Nephron progenitor cell (in vitro differentiated cells): ENCODE measurements around the gene ULK3.

Experiments
- DNase-seq: peaks from one replicate; pipeline ENCODE4 v3.0.0; 2021
- H3K27ac Mint-ChIP-seq: 2 replicates; pipeline ENCODE4 v1.8.0; 2021; ENCODE audit warnings: mild to moderate bottlenecking, moderate library complexity, mixed read lengths
- H3K27me3 Mint-ChIP-seq: 2 replicates; pipeline ENCODE4 v1.8.0; 2021; ENCODE audit warnings: mild to moderate bottlenecking, low read depth, mixed read lengths; ENCODE audit not compliant: poor library complexity
- H3K36me3 Mint-ChIP-seq: 2 replicates; pipeline ENCODE4 v1.8.0; 2021; ENCODE audit warnings: low read depth, mixed read lengths
- H3K4me1 Mint-ChIP-seq: 2 replicates; pipeline ENCODE4 v1.8.0; 2021; ENCODE audit warnings: mixed read lengths
- H3K4me3 Mint-ChIP-seq: 2 replicates; pipeline ENCODE4 v1.8.0; 2021; ENCODE audit warnings: mild to moderate bottlenecking, moderate library complexity, mixed read lengths
- H3K9me3 Mint-ChIP-seq: 2 replicates; pipeline ENCODE4 v1.8.0; 2021; ENCODE audit warnings: mild to moderate bottlenecking, moderate library complexity, mixed read lengths
- TF ChIP-seq, protein P1 (sequence below): fragments of 200-600 bp; sonication (generic); IDR thresholded peaks from 2 replicates; pipeline ENCODE4 v1.5.0; 2021; ENCODE audit warnings: antibody characterized with exemption

Gene ULK3

DNA sequence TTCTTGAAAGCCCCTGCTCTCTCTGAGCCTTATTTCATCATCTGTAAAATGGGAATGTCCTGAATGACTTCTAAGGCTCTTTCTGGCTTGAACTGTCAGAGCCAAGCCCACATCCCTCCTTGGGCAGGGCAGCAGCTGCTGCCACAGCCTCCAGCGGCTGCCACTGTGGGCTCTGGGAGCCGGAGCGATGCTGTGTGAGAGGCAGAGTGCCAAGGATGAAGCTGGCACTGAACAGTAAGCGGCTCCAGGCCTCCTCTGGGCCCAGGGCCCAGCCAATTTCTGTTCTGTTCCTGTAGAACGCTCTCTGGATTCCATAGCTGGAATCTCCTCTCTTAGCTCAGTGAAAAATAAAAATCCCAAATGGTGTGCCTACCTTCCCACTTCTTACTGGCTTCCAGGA is 12.1 kb downstream of the ULK3 start:
- H3K27me3 Mint-ChIP-seq, result peaks cover 57% of the 10 kb centered on the region
- H3K9me3 Mint-ChIP-seq, result no peaks in the 10 kb centered on the region
- peaks cover 35% of the 10 kb centered on the region for H3K4me1 Mint-ChIP-seq
- TF ChIP-seq, protein P1, sequence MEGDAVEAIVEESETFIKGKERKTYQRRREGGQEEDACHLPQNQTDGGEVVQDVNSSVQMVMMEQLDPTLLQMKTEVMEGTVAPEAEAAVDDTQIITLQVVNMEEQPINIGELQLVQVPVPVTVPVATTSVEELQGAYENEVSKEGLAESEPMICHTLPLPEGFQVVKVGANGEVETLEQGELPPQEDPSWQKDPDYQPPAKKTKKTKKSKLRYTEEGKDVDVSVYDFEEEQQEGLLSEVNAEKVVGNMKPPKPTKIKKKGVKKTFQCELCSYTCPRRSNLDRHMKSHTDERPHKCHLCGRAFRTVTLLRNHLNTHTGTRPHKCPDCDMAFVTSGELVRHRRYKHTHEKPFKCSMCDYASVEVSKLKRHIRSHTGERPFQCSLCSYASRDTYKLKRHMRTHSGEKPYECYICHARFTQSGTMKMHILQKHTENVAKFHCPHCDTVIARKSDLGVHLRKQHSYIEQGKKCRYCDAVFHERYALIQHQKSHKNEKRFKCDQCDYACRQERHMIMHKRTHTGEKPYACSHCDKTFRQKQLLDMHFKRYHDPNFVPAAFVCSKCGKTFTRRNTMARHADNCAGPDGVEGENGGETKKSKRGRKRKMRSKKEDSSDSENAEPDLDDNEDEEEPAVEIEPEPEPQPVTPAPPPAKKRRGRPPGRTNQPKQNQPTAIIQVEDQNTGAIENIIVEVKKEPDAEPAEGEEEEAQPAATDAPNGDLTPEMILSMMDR, result no peak
- no peak overlapping the region for H3K4me3 Mint-ChIP-seq
- H3K36me3 Mint-ChIP-seq, result no peaks in the 10 kb centered on the region
- H3K27ac Mint-ChIP-seq, result no peak overlapping the region
- DNase-seq, result no peak

DNA sequence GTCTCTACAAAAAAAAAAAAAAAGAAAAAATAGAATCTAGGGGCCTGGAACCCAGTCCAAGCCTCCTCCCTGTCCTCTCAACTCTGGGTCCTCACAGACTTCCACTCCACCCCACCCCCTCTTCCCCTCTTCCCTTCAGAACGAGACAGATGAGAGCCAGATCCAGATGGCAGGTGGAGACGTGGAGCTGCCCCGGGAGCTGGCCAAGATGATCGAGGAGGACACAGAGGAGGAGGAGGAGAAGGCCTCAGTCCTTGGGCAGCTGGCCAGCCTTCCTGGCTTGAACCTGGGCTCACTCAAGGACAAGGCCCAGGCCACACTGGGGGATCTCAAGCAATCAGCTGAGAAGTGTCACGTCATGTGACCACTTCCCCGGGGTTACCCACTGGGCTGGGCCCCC is 13.0 kb downstream of the ULK3 start:
- DNase-seq, result no peak
- peaks cover 32% of the 10 kb centered on the region for H3K4me1 Mint-ChIP-seq
- no peak overlapping the region for H3K4me3 Mint-ChIP-seq
- H3K9me3 Mint-ChIP-seq, result no peaks in the 10 kb centered on the region
- no peaks in the 10 kb centered on the region for H3K36me3 Mint-ChIP-seq
- TF ChIP-seq, protein P1, result no peak
- H3K27me3 Mint-ChIP-seq, result peaks cover 64% of the 10 kb centered on the region
- H3K27ac Mint-ChIP-seq, result no peak overlapping the region

DNA sequence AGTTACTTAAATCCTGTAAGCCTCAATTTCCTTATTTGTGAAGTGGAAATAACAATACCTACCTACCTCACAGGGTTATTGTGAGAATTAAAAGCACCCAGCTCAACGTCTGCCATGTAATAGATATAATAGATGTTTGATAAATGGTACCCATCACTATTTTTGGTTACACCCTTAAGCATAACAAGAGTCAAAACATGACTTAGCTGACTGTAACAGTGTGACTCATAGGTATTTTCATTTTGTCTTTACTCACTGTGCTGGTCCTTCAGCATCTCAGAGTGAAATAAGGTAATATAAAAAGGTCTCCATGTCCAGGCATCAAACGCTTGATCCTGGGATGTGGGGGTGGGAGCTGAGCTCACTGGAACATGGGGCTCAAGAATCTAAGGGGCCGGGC is 13.5 kb downstream of the ULK3 start:
- Mint-ChIP-seq H3K27me3 (peaks cover 69% of the 10 kb centered on the region), H3K4me3 (no peak overlapping the region), H3K9me3 (no peaks in the 10 kb centered on the region), H3K4me1 (peaks cover 27% of the 10 kb centered on the region), H3K36me3 (no peaks in the 10 kb centered on the region), H3K27ac (no peak overlapping the region)
- TF ChIP-seq, protein P1, result no peak
- no peak for DNase-seq

DNA sequence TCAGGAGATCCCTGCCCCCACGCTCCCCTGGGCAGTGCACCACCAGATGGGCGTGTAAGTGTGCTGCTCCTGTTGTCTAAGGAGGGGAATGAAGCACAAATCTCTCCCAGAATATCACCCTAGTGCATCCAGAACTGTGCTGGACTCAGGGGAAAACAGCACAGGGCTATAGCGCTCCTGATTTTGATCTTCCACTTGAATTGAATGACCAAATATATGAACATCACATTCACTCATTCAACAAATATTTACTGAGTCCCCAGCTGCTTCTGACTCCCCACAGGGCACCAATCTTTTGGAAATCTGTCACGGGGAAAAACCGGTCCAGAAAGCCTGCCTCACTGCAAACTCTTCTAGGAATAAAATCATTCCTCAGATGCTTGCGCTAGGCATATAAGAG is 14.1 kb downstream of the ULK3 start:
- H3K4me1 Mint-ChIP-seq, result peaks cover 25% of the 10 kb centered on the region
- H3K27me3 Mint-ChIP-seq, result peaks cover 76% of the 10 kb centered on the region
- no peak overlapping the region for H3K27ac Mint-ChIP-seq
- no peaks in the 10 kb centered on the region for H3K36me3 Mint-ChIP-seq
- DNase-seq, result no peak
- H3K9me3 Mint-ChIP-seq, result no peaks in the 10 kb centered on the region
- TF ChIP-seq, protein P1, result no peak
- no peak overlapping the region for H3K4me3 Mint-ChIP-seq

DNA sequence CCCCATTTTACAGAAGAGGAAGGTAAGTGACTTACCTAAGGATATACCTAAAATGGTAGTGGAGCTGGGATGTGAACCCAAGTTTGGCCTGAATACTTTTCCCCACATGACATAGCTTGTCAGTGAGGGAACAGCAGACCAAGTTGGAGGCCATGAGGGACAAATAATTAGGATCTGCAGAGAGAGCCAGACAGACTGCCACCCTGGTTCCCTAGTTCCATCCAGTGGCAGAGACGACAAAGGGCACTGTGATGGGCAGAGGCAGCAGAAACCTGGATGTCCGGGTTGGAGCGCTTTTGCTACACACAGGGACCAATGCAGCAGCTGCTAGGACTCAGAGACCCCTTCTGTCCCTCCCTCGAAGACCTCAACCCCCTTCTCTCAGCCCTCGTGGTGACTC is 15.3 kb downstream of the ULK3 start:
- H3K4me1 Mint-ChIP-seq, result peaks cover 15% of the 10 kb centered on the region
- TF ChIP-seq, protein P1, result no peak
- H3K9me3 Mint-ChIP-seq, result no peaks in the 10 kb centered on the region
- no peak overlapping the region for H3K4me3 Mint-ChIP-seq
- no peak for DNase-seq
- H3K27me3 Mint-ChIP-seq, result peaks cover 82% of the 10 kb centered on the region
- H3K36me3 Mint-ChIP-seq, result no peaks in the 10 kb centered on the region
- no peak overlapping the region for H3K27ac Mint-ChIP-seq

DNA sequence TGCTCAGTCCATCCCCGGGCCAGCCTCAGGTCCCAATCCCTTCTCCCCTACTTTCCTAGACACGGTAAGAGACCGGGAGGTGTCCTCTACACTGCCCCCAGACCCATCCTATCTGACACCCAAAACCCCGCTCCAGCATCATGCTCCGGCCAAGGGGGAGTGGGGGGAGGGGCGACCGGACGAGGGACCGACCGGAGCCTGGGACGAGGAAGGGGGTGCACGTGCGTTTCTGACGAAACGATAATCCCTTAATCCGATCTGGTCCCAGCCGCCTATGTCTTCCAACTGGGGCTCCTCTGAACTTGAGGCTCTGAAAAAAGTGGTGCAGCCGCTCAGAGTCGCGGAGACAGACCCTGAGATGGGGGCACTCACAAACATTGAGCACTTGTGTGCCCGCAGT is 16.0 kb downstream of the ULK3 start:
- Mint-ChIP-seq H3K4me1 (peaks cover 8% of the 10 kb centered on the region), H3K9me3 (no peaks in the 10 kb centered on the region), H3K27me3 (peaks cover 88% of the 10 kb centered on the region), H3K27ac (no peak overlapping the region), H3K4me3 (no peak overlapping the region), H3K36me3 (no peaks in the 10 kb centered on the region)
- TF ChIP-seq, protein P1, result no peak
- no peak for DNase-seq
